GM12878 (cell line): ENCODE data around the gene NAB1. TPM values are rescaled to one million over a fixed set of nuclear protein-coding genes. Genes with fewer than 3 reads are reported as not detected.

ENCODE experiments used
- ATAC-seq: fragments of 200-7000 bp; cut with Tn5 transposase; 3 replicates; pipeline ENCODE4 v1.9.1; 2020; ENCODE audit warnings: mild to moderate bottlenecking, moderate library complexity
- BruUV-seq: library from RNA; stranded (reverse); fragments of 400-500 nt; replicated peaks from 2 replicates; lab custom pipeline; 2021; lab: Mats Ljungman, UMichigan
- CTCF ChIA-PET: fragments of 300-600 bp; sonication (Branson Sonifier 250); formaldehyde crosslinking; extraction: SDS; loops from one replicate; lab custom pipeline; 2021; ENCODE audit warnings: inconsistent platforms; lab: Yijun Ruan, JAX
- POLR2A ChIA-PET: fragments of 350-600 bp; formaldehyde crosslinking; extraction: SDS; loops from one replicate; lab custom pipeline; 2021; ENCODE audit warnings: inconsistent platforms; lab: Charles Lee
- RAD21 ChIA-PET: fragments of 300-600 bp; sonication (Branson Sonifier 250); formaldehyde crosslinking; loops from one replicate; lab custom pipeline; 2023; ENCODE audit warnings: antibody characterized with exemption; ENCODE audit not compliant: unreplicated experiment; lab: Charles Lee
- SMC1A ChIA-PET: fragments of 300-600 bp; sonication (Branson Sonifier 250); formaldehyde crosslinking; loops from one replicate; lab custom pipeline; 2023; ENCODE audit not compliant: unreplicated experiment, uncharacterized antibody; lab: Charles Lee
- DNase-seq: peaks from one replicate; pipeline ENCODE4 v3.0.0-alpha.2; 2011; ENCODE audit warnings: low read depth, low spot score
- FAIRE-seq: peaks from 3 replicates; lab custom pipeline; 2011; peaks lifted over from hg19 to GRCh38; lab: Jason Lieb, UNC
- H2AFZ ChIP-seq: 2 replicates; pipeline ENCODE4 v1.6.0; 2011; ENCODE audit warnings: low read depth, low read length, control low read depth; ENCODE audit not compliant: control insufficient read depth
- H3K27ac ChIP-seq: 2 replicates; pipeline ENCODE4 v1.5.1; 2011; ENCODE audit warnings: control low read depth; ENCODE audit not compliant: control insufficient read depth, insufficient read depth
- H3K27me3 ChIP-seq, 2 experiments: replicated peaks in 1 of 2; 2 replicates each; pipeline versions ENCODE4 v1.6.0 to v1.6.1; 2011; ENCODE audit warnings: low read length in 1 of 2; ENCODE audit not compliant: control insufficient read depth in 2 of 2, insufficient read depth in 2 of 2
- H3K36me3 ChIP-seq, 2 experiments: 2 replicates each; pipeline ENCODE4 v1.5.1; 2011; ENCODE audit warnings: low read length in 1 of 2; ENCODE audit not compliant: control insufficient read depth in 2 of 2, insufficient read depth in 2 of 2
- H3K4me1 ChIP-seq: 2 replicates; pipeline ENCODE4 v1.6.1; 2011; ENCODE audit warnings: mild to moderate bottlenecking, low read length, moderate library complexity, mixed read lengths; ENCODE audit not compliant: control insufficient read depth, insufficient read depth
- H3K4me2 ChIP-seq: 2 replicates; pipeline ENCODE4 v1.6.0; 2011; ENCODE audit warnings: control low read depth; ENCODE audit not compliant: control insufficient read depth, insufficient read depth
- H3K4me3 ChIP-seq: fragments of 200-600 bp; sonication (generic); 2 replicates; pipeline ENCODE4 v1.5.1; 2016
- H3K79me2 ChIP-seq: 2 replicates; pipeline ENCODE4 v1.6.0; 2011; ENCODE audit warnings: low read length; ENCODE audit not compliant: control insufficient read depth, insufficient read depth
- H3K9ac ChIP-seq: 2 replicates; pipeline ENCODE4 v1.8.0; 2011; ENCODE audit warnings: low read length, control low read depth, mixed read lengths; ENCODE audit not compliant: control insufficient read depth, insufficient read depth
- H3K9me3 ChIP-seq: replicated peaks from 3 replicates; pipeline ENCODE4 v1.5.1; 2011; ENCODE audit warnings: mild to moderate bottlenecking, low read length; ENCODE audit not compliant: control insufficient read depth, insufficient read depth
- H4K20me1 ChIP-seq: 2 replicates; pipeline ENCODE4 v1.6.0; 2011; ENCODE audit not compliant: control insufficient read depth, insufficient read depth
- ATF2 ChIP-seq: IDR thresholded peaks from 2 replicates; pipeline ENCODE4 v1.6.1; 2012; ENCODE audit warnings: low read length, inconsistent platforms
- BCL11A ChIP-seq: IDR thresholded peaks from 2 replicates; pipeline ENCODE4 v1.6.1; 2011; ENCODE audit warnings: low read depth, low read length
- CEBPB ChIP-seq, 2 experiments: fragments of 150-350 bp in 1 of 2; IDR thresholded peaks; 2 replicates each; pipeline ENCODE4 v1.6.1; 2012 to 2014; ENCODE audit warnings: low read depth in 2 of 2, low read length in 2 of 2, borderline replicate concordance in 1 of 2, inconsistent platforms in 1 of 2
- HDGF ChIP-seq: fragments of 450-650 bp; IDR thresholded peaks from 2 replicates; pipeline ENCODE4 v1.6.1; 2016; ENCODE audit warnings: antibody characterized with exemption
- IKZF2 ChIP-seq, 2 experiments: fragments of 450-650 bp; IDR thresholded peaks; 2 replicates each; pipeline ENCODE4 v1.6.1; 2017; ENCODE audit warnings: mild to moderate bottlenecking in 2 of 2, moderate library complexity in 2 of 2
- KDM1A ChIP-seq: fragments of 200-600 bp; sonication (generic); IDR thresholded peaks from 2 replicates; pipeline ENCODE4 v1.6.1; 2016; ENCODE audit warnings: borderline replicate concordance
- KLF5 ChIP-seq: fragments of 450-650 bp; IDR thresholded peaks from 2 replicates; pipeline ENCODE4 v1.6.1; 2014; ENCODE audit warnings: mild to moderate bottlenecking; ENCODE audit not compliant: partially characterized antibody
- MXI1 ChIP-seq: fragments of 150-350 bp; IDR thresholded peaks from 2 replicates; pipeline ENCODE4 v1.6.1; 2011; ENCODE audit warnings: low read depth, mild to moderate bottlenecking, inconsistent platforms, low read length, improper control_type of control experiment
- MYB ChIP-seq: fragments of 150-350 bp; IDR thresholded peaks from 2 replicates; pipeline ENCODE4 v1.6.1; 2014; ENCODE audit warnings: mild to moderate bottlenecking, low read depth, low read length, borderline replicate concordance
- NFIC ChIP-seq: IDR thresholded peaks from 2 replicates; pipeline ENCODE4 v1.6.1; 2012; ENCODE audit warnings: low read depth, mild to moderate bottlenecking, inconsistent platforms, low read length, moderate library complexity
- NFYB ChIP-seq: IDR thresholded peaks from 2 replicates; pipeline ENCODE4 v1.6.1; 2011; ENCODE audit warnings: low read depth, mild to moderate bottlenecking, low read length, improper control_type of control experiment, moderate library complexity; ENCODE audit not compliant: insufficient read depth
- NRF1 ChIP-seq: conservative IDR thresholded peaks from 2 replicates; pipeline ENCODE4 v1.6.1; 2011; ENCODE audit warnings: mild to moderate bottlenecking, low read depth, low read length, improper control_type of control experiment
- RAD21 ChIP-seq: IDR thresholded peaks from 2 replicates; pipeline ENCODE4 v1.6.1; 2011; ENCODE audit warnings: mild to moderate bottlenecking, low read depth, low read length, moderate library complexity; ENCODE audit not compliant: insufficient read depth
- RBBP5 ChIP-seq: fragments of 200-600 bp; sonication (generic); conservative IDR thresholded peaks from 2 replicates; pipeline ENCODE4 v1.6.1; 2016
- SMAD5 ChIP-seq: IDR thresholded peaks from 2 replicates; pipeline ENCODE4 v1.6.1; 2016; ENCODE audit warnings: antibody characterized with exemption, low read depth
- SUPT20H ChIP-seq: IDR thresholded peaks from 2 replicates; pipeline ENCODE4 v1.6.1; 2011; ENCODE audit warnings: low read depth, mild to moderate bottlenecking, low read length, moderate library complexity, borderline replicate concordance; ENCODE audit not compliant: control insufficient read depth
- TAF1 ChIP-seq: IDR thresholded peaks from 2 replicates; pipeline ENCODE4 v1.6.1; 2011; ENCODE audit warnings: mild to moderate bottlenecking, low read depth, low read length, borderline replicate concordance
- ZBTB11 ChIP-seq: fragments of 450-650 bp; formaldehyde crosslinking; IDR thresholded peaks from 2 replicates; pipeline ENCODE4 v1.5.0; 2022; ENCODE audit warnings: mild to moderate bottlenecking, missing genetic modification characterization
- ZNF24 ChIP-seq: fragments of 450-650 bp; IDR thresholded peaks from 2 replicates; pipeline ENCODE4 v1.6.1; 2017; ENCODE audit warnings: antibody characterized with exemption, mild to moderate bottlenecking
- WGBS: methylation state at CpG from one replicate; pipeline ENCODE4 v1.1.6; 2016; ENCODE audit warnings: low lambda C conversion rate; ENCODE audit not compliant: insufficient replicate concordance, insufficient coverage; ENCODE audit errors: missing lambda C conversion rate; 5-methylcytosine and 5-hydroxymethylcytosine counted together
- in situ Hi-C: fragments of 300-500 bp; cut with MboI; formaldehyde crosslinking; loops from 9 replicates; pipeline ENCODE4 v1.14.3; 2018; ENCODE audit warnings: mixed read lengths
- intact Hi-C: fragments of 100-400 bp; cut with micrococcal nuclease; formaldehyde crosslinking; loops from one replicate; pipeline ENCODE4 v1.14.2; 2022; ENCODE audit not compliant: unreplicated experiment
- polyA plus RNA-seq, 11 experiments: library from polyadenylated mRNA; depleted of rRNA in 4 of 11; unstranded in 6 of 11; stranded (reverse) in 5 of 11; fragments of >200 nt; fragmentation: Nextera tagmentation in 4 of 11; fragmentation: Illumina TruSeq in 1 of 11; extraction: Ambion mirVana in 4 of 11; extraction: Trizol in 1 of 11; gene quantifications; 1 replicate in 1 of 11; 2 replicates in 10 of 11; pipeline versions ENCODE4 v1.2.1 to v1.2.3, GENCODE V29; 2011 to 2016; ENCODE audit warnings: inconsistent platforms in 2 of 11, missing spikeins in 2 of 11, low read depth in 1 of 11
- total RNA-seq, 4 experiments: library from RNA; depleted of rRNA in 3 of 4; stranded (reverse); fragments of >200 nt in 3 of 4; fragmentation: Illumina TruSeq in 1 of 4; extraction: Trizol in 1 of 4; gene quantifications; 2 replicates each; pipeline versions ENCODE4 v1.2.1 to v1.2.3, GENCODE V29; 2013 to 2021

NAB1 gene
- total and polyA plus RNA-seq, 10 of the 15 experiments (the other 5 are each of a cell fraction or from before 2014, with no cell fraction given): 4.5 to 39.6 (median 23.0) TPM

- Histone ChIP-seq H3K36me3 (no peaks in the 10 kb centered on the region; a peak in 1 of 4 replicates), H3K4me1 (peaks cover 43% of the 10 kb centered on the region), H4K20me1 (no peaks in the 10 kb centered on the region), H3K79me2 (peaks cover 18% of the 10 kb centered on the region), H3K27me3 (no peaks in the 10 kb centered on the region), H3K4me3 (peak overlapping the region; percentile 6; the same call in 1 of the 2 replicates), H3K9ac (peak overlapping the region; percentile 21), H3K9me3 (no peaks in the 10 kb centered on the region), H2AFZ (peak overlapping the region; percentile 57), H3K27ac (peak overlapping the region; percentile 87), H3K4me2 (peak overlapping the region; percentile 92)
- intact Hi-C loops (loop anchor here (1.0 to 2.0 kb wide), 4 partner anchors 30 to 297 kb away; partner anchors contain the start of gene NEMP2), in situ Hi-C loops (no loop called here)
- ChIA-PET CTCF (interaction anchor here (0.6 to 13.0 kb wide), 61 partner anchors 10 to 591 kb away, joined by 3 to 283 read pairs (median 4); partner anchors contain the start of gene NEMP2), POLR2A (interaction anchor here (0.5 to 8.9 kb wide), 19 partner anchors 8 to 264 kb away, joined by 3 to 111 read pairs (median 7); partner anchors contain the start of gene NEMP2), SMC1A (interaction anchor here (0.5 to 14.3 kb wide), 50 partner anchors 10 to 353 kb away, joined by 3 to 385 read pairs (median 6); partner anchors contain the start of genes NAB1 and NEMP2), RAD21 (interaction anchor here (0.7 to 11.6 kb wide), 51 partner anchors 9 to 358 kb away, joined by 3 to 233 read pairs (median 6); partner anchors contain the start of genes INPP1 and NEMP2)
- no TSS peak for BruUV-seq
- FAIRE-seq (peak; percentile 91), ATAC-seq (peak; percentile 81), DNase-seq (peak; percentile 54)
- 6% methylated on average over 12 of the region's 12 CpGs for WGBS
- TF ChIP-seq MYB (no peak), HDGF (peak; percentile 87), KDM1A (no peak), NRF1 (no peak), ATF2 (0 out of 2 replicates have a peak, but pooled peaks have one; percentile 14), KLF5 (no peak), ZBTB11 (CRISPR knock-in tag) (no peak), SUPT20H (no peak), SMAD5 (0 out of 2 replicates have a peak, but pooled peaks have one; percentile 33), CEBPB (IDR thresholded peaks at IDR 0.05; ENCODE audit: borderline replicate concordance in 1 of 2, low read depth in 2 of 2, low read length in 2 of 2) (no peak), BCL11A (peak; percentile 25; the same call in 1 of the 2 replicates), MXI1 (no peak; the same call in 1 of the 2 replicates), IKZF2 (IDR thresholded peaks at IDR 0.05) (peak; percentile 48 to 58; a peak in 3 of 4 replicates), ZNF24 (no peak), RAD21 (peak; percentile 84), TAF1 (peak; percentile 70; the same call in 1 of the 2 replicates), NFYB (no peak), RBBP5 (no peak), NFIC (no peak; the same call in 1 of the 2 replicates)
Observed at GRCh38 chr2:190679813-190680591, 31.1 kb downstream of the NAB1 start.
